HCT116 (cell line): ENCODE data around the gene AURKA. TPM values are rescaled to one million over a fixed set of nuclear protein-coding genes. Genes with fewer than 3 reads are reported as not detected.
A peak's percentile ranks its signal among the peaks of the same experiment; 100 is the strongest.

Source experiments
- ATAC-seq: fragments of 200-7000 bp; cut with Tn5 transposase; 2 replicates; pipeline ENCODE4 v1.9.1; 2020; ENCODE audit warnings: mild to moderate bottlenecking, moderate library complexity
- BruUV-seq: library from RNA; stranded (reverse); fragments of 400-500 nt; replicated peaks from 2 replicates; lab custom pipeline; 2021; lab: Mats Ljungman, UMichigan
- CTCF ChIA-PET: fragments of 300-600 bp; sonication (Branson Sonifier 250); formaldehyde crosslinking; loops from one replicate; lab custom pipeline; 2021; ENCODE audit warnings: antibody characterized with exemption; lab: Charles Lee
- POLR2A ChIA-PET: fragments of 300-600, 350-600 bp; sonication (Branson Sonifier 250); formaldehyde crosslinking; loops from one replicate; lab custom pipeline; 2021; ENCODE audit warnings: antibody characterized with exemption; lab: Charles Lee
- RAD21 ChIA-PET, 2 experiments: fragments of 300-600 bp; sonication (Branson Sonifier 250); formaldehyde crosslinking; loops; one replicate each; lab custom pipeline; 2023; ENCODE audit warnings: low total read pairs in 2 of 2; ENCODE audit not compliant: uncharacterized antibody in 2 of 2, unreplicated experiment in 2 of 2, low non-redundant PET in 1 of 2; lab: Charles Lee
- DNase-seq: peaks from one replicate; pipeline ENCODE4 v3.0.0-alpha.2; 2010; ENCODE audit warnings: low read depth, low spot score
- H2AFZ ChIP-seq: fragments of 200-600 bp; shearing (Covaris generic), sonication (generic); 2 replicates; pipeline ENCODE4 v1.6.1; 2017; ENCODE audit warnings: low read depth, mixed run types, mixed read lengths, antibody characterized with exemption, low read length; ENCODE audit not compliant: poor library complexity, severe bottlenecking
- H3K27ac ChIP-seq: 2 replicates; pipeline ENCODE4 v1.5.1; 2012; ENCODE audit warnings: low read depth, low read length
- H3K27me3 ChIP-seq: fragments of 200-600 bp; sonication (generic); 2 replicates; pipeline ENCODE4 v1.6.1; 2016; ENCODE audit warnings: mixed run types, low read length, mixed read lengths; ENCODE audit not compliant: insufficient read depth
- H3K36me3 ChIP-seq, 2 experiments: fragments of 200-500 bp in 1 of 2; fragments of 200-600 bp in 1 of 2; sonication (Bioruptor generic) in 1 of 2; sonication (generic) in 1 of 2; 2 replicates each; pipeline versions ENCODE4 v1.5.1 to v1.6.1; 2014 to 2016; ENCODE audit warnings: low read length in 2 of 2, inconsistent platforms in 1 of 2, mixed read lengths in 1 of 2, mixed run types in 1 of 2; ENCODE audit not compliant: insufficient read depth in 2 of 2, control insufficient read depth in 1 of 2
- H3K4me1 ChIP-seq, 2 experiments: fragments of 200-600 bp in 1 of 2; sonication (generic) in 1 of 2; 2 replicates each; pipeline versions ENCODE4 v1.5.1 to v1.6.1; 2012 to 2017; ENCODE audit warnings: low read length in 2 of 2, inconsistent platforms in 1 of 2, mild to moderate bottlenecking in 1 of 2, mixed read lengths in 1 of 2, mixed run types in 1 of 2, moderate library complexity in 1 of 2; ENCODE audit not compliant: insufficient read depth in 2 of 2, control insufficient read depth in 1 of 2
- H3K4me2 ChIP-seq: fragments of 200-600 bp; sonication (generic); 2 replicates; pipeline ENCODE4 v1.6.1; 2017; ENCODE audit warnings: mixed run types, low read length, mixed read lengths
- H3K4me3 ChIP-seq, 2 experiments: fragments of 200-600 bp in 1 of 2; sonication (generic) in 1 of 2; replicated peaks in 1 of 2; 2 replicates each; pipeline ENCODE4 v1.5.1; 2011 to 2016; ENCODE audit warnings: low read length in 2 of 2, control low read depth in 1 of 2, low read depth in 1 of 2, mild to moderate bottlenecking in 1 of 2, mixed read lengths in 1 of 2, mixed run types in 1 of 2
- H3K79me2 ChIP-seq: fragments of 200-600 bp; sonication (generic); 2 replicates; pipeline ENCODE4 v1.6.1; 2017; ENCODE audit warnings: mild to moderate bottlenecking, mixed run types, low read length, moderate library complexity, mixed read lengths; ENCODE audit not compliant: insufficient read depth
- H3K9ac ChIP-seq: fragments of 200-600 bp; sonication (generic); 2 replicates; pipeline ENCODE4 v1.6.1; 2016; ENCODE audit warnings: low read length, mixed read lengths
- H3K9me2 ChIP-seq: fragments of 200-600 bp; sonication (generic), shearing (Covaris generic); 2 replicates; pipeline ENCODE4 v1.6.1; 2017; ENCODE audit warnings: mixed run types, mild to moderate bottlenecking, moderate library complexity; ENCODE audit not compliant: insufficient read depth
- H3K9me3 ChIP-seq, 2 experiments: fragments of 200-500 bp in 1 of 2; fragments of 200-600 bp in 1 of 2; sonication (Bioruptor generic) in 1 of 2; sonication (generic) in 1 of 2; 2 replicates each; pipeline ENCODE4 v1.6.1; 2014 to 2017; ENCODE audit warnings: low read length in 2 of 2, mixed read lengths in 2 of 2, inconsistent platforms in 1 of 2, low read depth in 1 of 2, mild to moderate bottlenecking in 1 of 2, mixed run types in 1 of 2, moderate library complexity in 1 of 2; ENCODE audit not compliant: control insufficient read depth in 1 of 2, insufficient read depth in 1 of 2
- H4K20me1 ChIP-seq: fragments of 200-600 bp; sonication (generic), shearing (Covaris generic); 2 replicates; pipeline ENCODE4 v1.6.1; 2017; ENCODE audit warnings: mixed run types, mild to moderate bottlenecking, moderate library complexity; ENCODE audit not compliant: insufficient read depth
- CBX3 ChIP-seq: IDR thresholded peaks from 2 replicates; pipeline ENCODE4 v1.6.1; 2012; ENCODE audit warnings: low read depth
- CEBPB ChIP-seq: IDR thresholded peaks from 2 replicates; pipeline ENCODE4 v1.6.1; 2012; ENCODE audit warnings: low read depth
- EGR1 ChIP-seq: IDR thresholded peaks from 2 replicates; pipeline ENCODE4 v1.6.1; 2012; ENCODE audit warnings: low read depth
- EZH2 ChIP-seq: fragments of 200-600 bp; sonication (generic); IDR thresholded peaks from 2 replicates; pipeline ENCODE4 v1.6.1; 2017; ENCODE audit warnings: antibody characterized with exemption, mixed run types
- EZH2phosphoT487 ChIP-seq: fragments of 200-600 bp; IDR thresholded peaks from 2 replicates; pipeline ENCODE4 v1.6.1; 2018; ENCODE audit warnings: antibody characterized with exemption, borderline replicate concordance
- FOSL1 ChIP-seq: IDR thresholded peaks from 2 replicates; pipeline ENCODE4 v1.6.1; 2012; ENCODE audit warnings: low read depth
- JUND ChIP-seq: IDR thresholded peaks from 2 replicates; pipeline ENCODE4 v1.6.1; 2012
- POLR2A ChIP-seq: IDR thresholded peaks from 2 replicates; pipeline ENCODE4 v1.7.0; 2011; ENCODE audit warnings: borderline replicate concordance; ENCODE audit not compliant: insufficient read depth, insufficient read length; ENCODE audit errors: extremely low read depth
- POLR2AphosphoS5 ChIP-seq: IDR thresholded peaks from 2 replicates; pipeline ENCODE4 v1.6.1; 2011; ENCODE audit warnings: mild to moderate bottlenecking, low read depth, low read length, moderate library complexity
- SIN3A ChIP-seq: IDR thresholded peaks from 2 replicates; pipeline ENCODE4 v1.6.1; 2012; ENCODE audit warnings: low read depth
- SRF ChIP-seq: IDR thresholded peaks from 2 replicates; pipeline ENCODE4 v1.6.1; 2012; ENCODE audit warnings: low read depth
- TCF7L2 ChIP-seq: IDR thresholded peaks from 2 replicates; pipeline ENCODE4 v1.7.0; 2011; ENCODE audit warnings: borderline replicate concordance, inconsistent platforms; ENCODE audit not compliant: insufficient read depth, insufficient read length; ENCODE audit errors: extremely low read depth
- YY1 ChIP-seq: IDR thresholded peaks from 2 replicates; pipeline ENCODE4 v1.6.1; 2011; ENCODE audit warnings: low read length, low read depth, moderate library complexity, mild to moderate bottlenecking; ENCODE audit not compliant: insufficient replicate concordance; ENCODE audit errors: extremely low read depth
- ZFX ChIP-seq: fragments of 450-650 bp; IDR thresholded peaks from 2 replicates; pipeline ENCODE4 v1.6.1; 2017
- intact Hi-C: fragments of 100-400 bp; cut with micrococcal nuclease; formaldehyde crosslinking; loops from 2 replicates; pipeline ENCODE4 v1.10.0; 2022
- total RNA-seq: library from RNA; stranded (reverse); gene quantifications from one replicate; pipeline ENCODE4 v1.2.1, GENCODE V29; 2021; ENCODE audit not compliant: unreplicated experiment
- TF ChIP-seq, protein P1 (sequence below): IDR thresholded peaks from 2 replicates; pipeline ENCODE4 v1.6.1; 2012
- TF ChIP-seq, protein P2 (sequence below): IDR thresholded peaks from 2 replicates; pipeline ENCODE4 v1.6.1; 2012

The AURKA gene
- total RNA-seq, 1 experiment from 2014 or later = 80.1 TPM

DNA sequence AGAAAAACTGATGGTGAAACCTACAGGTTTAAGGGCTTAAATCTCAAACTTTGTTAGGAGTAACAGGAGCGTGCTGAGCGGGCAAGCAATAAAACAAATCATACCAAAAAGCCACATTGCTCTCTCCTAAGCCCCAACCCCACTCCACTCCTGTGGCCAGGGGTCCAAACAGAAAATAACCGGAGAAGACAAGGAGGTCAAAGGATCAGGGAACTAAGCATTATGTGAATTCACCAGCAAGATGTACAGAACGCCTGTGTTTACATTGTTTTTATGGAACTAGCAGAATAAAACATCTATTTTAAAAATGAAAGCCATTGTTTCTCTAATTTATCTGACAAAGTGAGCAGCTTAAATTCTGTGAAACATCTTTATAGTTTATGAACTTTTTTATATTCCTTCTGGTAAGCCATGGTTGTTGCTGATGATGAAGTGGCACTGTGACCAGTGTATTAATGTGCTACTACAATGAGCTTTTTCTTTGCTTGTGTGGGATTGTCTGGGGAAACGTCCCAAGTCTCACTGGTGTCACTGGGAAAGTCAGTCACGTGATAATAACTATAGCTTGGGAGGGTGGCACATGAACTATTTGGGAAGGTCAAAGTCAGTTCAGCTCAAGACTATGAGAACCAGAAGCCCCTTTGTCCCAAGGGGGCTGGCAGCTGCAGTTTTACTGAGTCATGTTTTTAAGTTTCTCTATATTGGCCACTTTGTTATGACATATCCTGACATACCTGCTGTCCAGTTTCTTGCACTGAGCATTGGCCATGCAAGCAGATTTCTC lies 23.5 kb downstream of the AURKA start:
- Histone ChIP-seq H3K9ac (no peak overlapping the region), H3K27me3 (no peaks in the 10 kb centered on the region), H3K9me3 (no peaks in the 10 kb centered on the region), H3K36me3 (peaks cover 36 to 41% of the 10 kb centered on the region in 2 experiments), H4K20me1 (no peaks in the 10 kb centered on the region), H3K4me2 (no peak overlapping the region), H3K27ac (no peak overlapping the region), H3K4me3 (no peak overlapping the region), H3K79me2 (peaks cover 32% of the 10 kb centered on the region), H3K9me2 (no peaks in the 10 kb centered on the region), H3K4me1 (no peaks in the 10 kb centered on the region), H2AFZ (no peak overlapping the region)
- TF ChIP-seq CBX3 = no peak
- TF ChIP-seq POLR2AphosphoS5 = 0 out of 2 replicates have a peak, but pooled peaks have one; percentile 16
- DNase-seq (no peak), ATAC-seq (no peak)
- ChIA-PET POLR2A (interaction anchor here (0.6 to 0.7 kb wide), 2 partner anchors 10 to 15 kb away, joined by 3 to 4 read pairs; no protein-coding TSS in a partner anchor), CTCF (no interaction called here), RAD21 (no interaction called here)
- BruUV-seq = TSS peak; percentile 16
- intact Hi-C loops = no loop called here

DNA sequence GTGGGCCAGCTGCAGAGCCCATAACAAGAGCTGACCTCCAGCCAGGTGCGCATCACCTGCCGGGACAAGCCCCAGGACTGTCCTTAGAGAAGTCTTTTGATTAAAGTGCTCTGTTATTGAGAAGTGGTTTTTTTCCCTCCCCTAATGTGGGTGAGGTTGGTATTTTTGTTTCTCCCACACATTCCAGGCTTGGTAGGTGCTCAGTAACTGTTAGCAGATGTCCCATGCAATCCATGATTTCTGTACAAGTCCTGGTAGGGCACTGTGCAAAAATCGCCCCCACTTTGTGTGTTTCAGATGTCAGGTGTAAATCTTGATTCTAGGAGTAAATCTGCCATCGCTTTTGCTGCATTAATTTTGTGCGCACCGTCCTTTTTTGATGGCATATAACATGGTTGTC lies 28.5 kb downstream of the AURKA start:
- no TSS peak for BruUV-seq
- no peaks in the 10 kb centered on the region for H3K9me2 ChIP-seq
- ChIA-PET RAD21 (no interaction called here), CTCF (no interaction called here), POLR2A (no interaction called here)
- no peak overlapping the region for H3K4me3 ChIP-seq
- no peak overlapping the region for H3K27ac ChIP-seq
- H3K4me2 ChIP-seq = no peak overlapping the region
- peaks cover 7 to 16% of the 10 kb centered on the region in 2 experiments for H3K4me1 ChIP-seq
- no peak overlapping the region for H3K9ac ChIP-seq
- H3K27me3 ChIP-seq = no peaks in the 10 kb centered on the region
- ATAC-seq (no peak), DNase-seq (no peak)
- H3K79me2 ChIP-seq = no peaks in the 10 kb centered on the region
- no peak overlapping the region for H2AFZ ChIP-seq
- no peaks in the 10 kb centered on the region for H3K9me3 ChIP-seq
- no peak for TF ChIP-seq SIN3A
- TF ChIP-seq ZFX = no peak
- no peak for TF ChIP-seq FOSL1
- no peak for TF ChIP-seq EZH2phosphoT487
- TF ChIP-seq, protein P1, sequence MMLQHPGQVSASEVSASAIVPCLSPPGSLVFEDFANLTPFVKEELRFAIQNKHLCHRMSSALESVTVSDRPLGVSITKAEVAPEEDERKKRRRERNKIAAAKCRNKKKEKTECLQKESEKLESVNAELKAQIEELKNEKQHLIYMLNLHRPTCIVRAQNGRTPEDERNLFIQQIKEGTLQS = no peak
- TF ChIP-seq TCF7L2 = no peak
- TF ChIP-seq EZH2 = no peak
- TF ChIP-seq EGR1 = no peak
- TF ChIP-seq CBX3 = no peak
- TF ChIP-seq CEBPB = no peak
- TF ChIP-seq JUND = no peak
- TF ChIP-seq, protein P2, sequence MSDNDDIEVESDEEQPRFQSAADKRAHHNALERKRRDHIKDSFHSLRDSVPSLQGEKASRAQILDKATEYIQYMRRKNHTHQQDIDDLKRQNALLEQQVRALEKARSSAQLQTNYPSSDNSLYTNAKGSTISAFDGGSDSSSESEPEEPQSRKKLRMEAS = no peak
- no peak for TF ChIP-seq POLR2A
- no peak for TF ChIP-seq YY1
- TF ChIP-seq SRF = no peak
- TF ChIP-seq POLR2AphosphoS5 = no peak
- intact Hi-C loops = no loop called here
- H3K36me3 ChIP-seq = no peaks in the 10 kb centered on the region
- no peaks in the 10 kb centered on the region for H4K20me1 ChIP-seq
